SK-N-SH treated with all-trans-retinoic acid at 6 μM for 48 hours (cell line): Measurements from ENCODE around the gene ZNF649.

Experiments
- CREB5 ChIP-seq: fragments of 250-450 bp; sonication (Bioruptor Pico); IDR thresholded peaks from 2 replicates; pipeline ENCODE4 v1.5.1; 2020; ENCODE audit warnings: low read depth, mild to moderate bottlenecking, moderate library complexity
- CSRNP3 ChIP-seq: fragments of 250-450 bp; sonication (Bioruptor Pico); IDR thresholded peaks from 2 replicates; pipeline ENCODE4 v1.5.1; 2021; ENCODE audit warnings: mild to moderate bottlenecking, moderate library complexity
- GLIS3 ChIP-seq: fragments of 250-450 bp; sonication (Bioruptor Pico); IDR thresholded peaks from 2 replicates; pipeline ENCODE4 v1.5.0; 2020; ENCODE audit warnings: mild to moderate bottlenecking, moderate library complexity
- POU6F1 ChIP-seq: fragments of 250-450 bp; sonication (Bioruptor Pico); IDR thresholded peaks from 2 replicates; pipeline ENCODE4 v1.8.0; 2021; ENCODE audit warnings: low read depth, mild to moderate bottlenecking, moderate library complexity, borderline replicate concordance
- RARB ChIP-seq: fragments of 250-450 bp; sonication (Bioruptor Pico); IDR thresholded peaks from 2 replicates; pipeline ENCODE4 v1.8.0; 2021; ENCODE audit warnings: mild to moderate bottlenecking, moderate library complexity
- SNAI2 ChIP-seq: fragments of 250-450 bp; sonication (Bioruptor Pico); IDR thresholded peaks from 2 replicates; pipeline ENCODE4 v1.5.0; 2020; ENCODE audit warnings: mild to moderate bottlenecking, moderate library complexity
- TOX ChIP-seq: fragments of 250-450 bp; sonication (Bioruptor Pico); IDR thresholded peaks from 2 replicates; pipeline ENCODE4 v1.8.0; 2021; ENCODE audit warnings: mild to moderate bottlenecking, moderate library complexity, borderline replicate concordance
- ZFP3 ChIP-seq: fragments of 250-450 bp; sonication (Bioruptor Pico); IDR thresholded peaks from 2 replicates; pipeline ENCODE4 v1.5.0; 2020; ENCODE audit warnings: mild to moderate bottlenecking, moderate library complexity
- ZNF70 ChIP-seq: fragments of 450-650 bp; formaldehyde crosslinking; IDR thresholded peaks from 2 replicates; pipeline ENCODE4 v1.5.0; 2020; ENCODE audit warnings: mild to moderate bottlenecking, moderate library complexity

GRCh38 chr19:51889934-51890333, 14.9 kb downstream of the ZNF649 start:
- TF ChIP-seq SNAI2 (CRISPR knock-in tag) (no peak), GLIS3 (CRISPR knock-in tag) (no peak), TOX (CRISPR knock-in tag) (no peak), POU6F1 (CRISPR knock-in tag) (no peak), CREB5 (no peak), ZNF70 (CRISPR knock-in tag) (no peak), CSRNP3 (CRISPR knock-in tag) (no peak), RARB (CRISPR knock-in tag) (no peak), ZFP3 (CRISPR knock-in tag) (no peak)
